AG10803 (cell line): ENCODE measurements around the gene HOGA1.
"Not testable (repeated sequence)": the region's sequence is repeated elsewhere in the genome, so short reads cannot be mapped to it uniquely, and the experiment has no call there.

Source experiments
- DNase-seq: peaks from one replicate; pipeline ENCODE4 v3.0.0; 2010; ENCODE audit warnings: low read depth
- H3K4me3 ChIP-seq: 2 replicates; pipeline ENCODE4 v1.5.1; 2011; ENCODE audit warnings: mild to moderate bottlenecking, low read length, control low read depth
- TF ChIP-seq, protein P1 (sequence below): conservative IDR thresholded peaks from 2 replicates; pipeline ENCODE4 v1.5.1; 2011; ENCODE audit warnings: mild to moderate bottlenecking, low read length, control low read depth, inconsistent platforms

Gene HOGA1

DNA sequence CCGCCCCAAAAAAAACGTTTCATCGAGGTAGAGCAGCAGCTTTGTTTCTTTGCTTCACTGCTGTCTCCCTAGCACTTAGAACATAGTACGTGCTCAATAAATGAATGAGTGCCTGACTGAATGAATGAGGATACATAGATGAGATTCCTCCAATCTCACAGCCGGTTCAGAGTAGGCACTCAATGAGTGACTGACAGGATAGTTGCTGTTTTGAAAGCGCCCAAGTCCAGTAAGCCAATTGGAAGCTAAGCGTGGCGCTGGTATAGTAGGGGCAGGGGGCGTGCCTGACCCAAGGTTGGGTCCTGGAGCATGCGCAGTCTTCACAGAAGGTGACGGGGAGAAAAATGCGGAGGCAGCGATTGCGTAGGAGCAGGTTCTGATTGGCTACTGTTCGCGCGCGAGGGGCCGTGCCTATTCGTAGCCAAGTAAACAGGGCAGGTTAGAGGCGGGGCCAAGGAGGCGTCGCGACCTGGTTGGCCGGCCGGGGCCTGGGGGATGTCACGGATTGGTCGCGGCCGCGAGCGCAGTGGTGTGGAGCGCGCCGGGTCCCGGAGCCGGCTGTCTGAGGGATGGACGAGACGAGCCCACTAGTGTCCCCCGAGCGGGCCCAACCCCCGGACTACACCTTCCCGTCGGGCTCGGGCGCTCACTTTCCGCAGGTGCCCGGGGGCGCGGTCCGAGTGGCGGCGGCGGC lies 56.1 kb downstream of the HOGA1 start, which contains the start of gene PI4K2A:
PI4K2A (plus strand) TSS at position 498 of the 694 bp plus-strand sequence; CDS start at position 570, 72 bp downstream.
- peak within 1 kb of the TSS; percentile 84 for H3K4me3 ChIP-seq
- DNase-seq = peak; percentile 99
- TF ChIP-seq, protein P1, sequence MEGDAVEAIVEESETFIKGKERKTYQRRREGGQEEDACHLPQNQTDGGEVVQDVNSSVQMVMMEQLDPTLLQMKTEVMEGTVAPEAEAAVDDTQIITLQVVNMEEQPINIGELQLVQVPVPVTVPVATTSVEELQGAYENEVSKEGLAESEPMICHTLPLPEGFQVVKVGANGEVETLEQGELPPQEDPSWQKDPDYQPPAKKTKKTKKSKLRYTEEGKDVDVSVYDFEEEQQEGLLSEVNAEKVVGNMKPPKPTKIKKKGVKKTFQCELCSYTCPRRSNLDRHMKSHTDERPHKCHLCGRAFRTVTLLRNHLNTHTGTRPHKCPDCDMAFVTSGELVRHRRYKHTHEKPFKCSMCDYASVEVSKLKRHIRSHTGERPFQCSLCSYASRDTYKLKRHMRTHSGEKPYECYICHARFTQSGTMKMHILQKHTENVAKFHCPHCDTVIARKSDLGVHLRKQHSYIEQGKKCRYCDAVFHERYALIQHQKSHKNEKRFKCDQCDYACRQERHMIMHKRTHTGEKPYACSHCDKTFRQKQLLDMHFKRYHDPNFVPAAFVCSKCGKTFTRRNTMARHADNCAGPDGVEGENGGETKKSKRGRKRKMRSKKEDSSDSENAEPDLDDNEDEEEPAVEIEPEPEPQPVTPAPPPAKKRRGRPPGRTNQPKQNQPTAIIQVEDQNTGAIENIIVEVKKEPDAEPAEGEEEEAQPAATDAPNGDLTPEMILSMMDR = no peak

DNA sequence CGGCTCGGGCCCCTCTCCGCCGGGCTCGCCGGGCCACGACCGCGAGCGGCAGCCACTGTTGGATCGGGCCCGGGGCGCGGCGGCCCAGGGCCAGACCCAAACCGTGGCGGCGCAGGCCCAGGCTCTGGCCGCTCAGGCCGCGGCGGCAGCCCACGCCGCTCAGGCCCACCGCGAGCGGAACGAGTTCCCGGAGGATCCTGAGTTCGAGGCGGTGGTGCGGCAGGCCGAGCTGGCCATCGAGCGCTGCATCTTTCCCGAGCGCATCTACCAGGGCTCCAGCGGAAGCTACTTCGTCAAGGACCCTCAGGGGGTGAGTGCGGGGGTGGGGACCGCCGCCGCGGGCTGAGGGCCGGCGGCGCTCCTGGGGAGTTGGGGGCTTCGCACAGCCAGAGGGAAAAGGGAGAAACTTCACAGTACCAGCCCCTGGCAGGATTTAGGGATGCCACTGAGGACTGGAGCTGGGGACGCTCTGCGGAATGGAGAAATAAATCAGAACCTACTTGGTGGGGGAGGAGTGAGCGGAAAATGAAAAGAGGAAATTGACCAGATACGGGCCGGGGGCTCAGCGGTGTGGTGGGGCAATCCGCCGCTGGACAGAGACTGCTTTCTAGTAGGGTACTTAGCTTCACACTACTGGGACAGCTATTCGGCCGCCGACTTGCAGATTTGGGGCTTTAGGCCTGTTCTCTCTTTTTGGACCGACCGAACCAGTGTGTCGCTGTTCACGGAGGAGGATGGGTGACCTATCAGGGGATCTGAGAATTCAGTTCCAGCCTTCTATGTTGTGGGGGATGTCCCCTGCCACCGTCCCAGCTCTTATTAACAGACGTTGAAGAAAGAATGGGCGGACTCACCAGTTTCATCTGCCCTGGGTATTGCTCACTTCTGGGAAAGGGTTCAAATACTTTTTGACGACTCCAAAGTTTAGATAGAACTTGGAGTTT lies 57.0 kb downstream of the HOGA1 start:
- peak; percentile 63 for DNase-seq
- TF ChIP-seq, protein P1 = no peak
- H3K4me3 ChIP-seq = peak overlapping the region; percentile 84

DNA sequence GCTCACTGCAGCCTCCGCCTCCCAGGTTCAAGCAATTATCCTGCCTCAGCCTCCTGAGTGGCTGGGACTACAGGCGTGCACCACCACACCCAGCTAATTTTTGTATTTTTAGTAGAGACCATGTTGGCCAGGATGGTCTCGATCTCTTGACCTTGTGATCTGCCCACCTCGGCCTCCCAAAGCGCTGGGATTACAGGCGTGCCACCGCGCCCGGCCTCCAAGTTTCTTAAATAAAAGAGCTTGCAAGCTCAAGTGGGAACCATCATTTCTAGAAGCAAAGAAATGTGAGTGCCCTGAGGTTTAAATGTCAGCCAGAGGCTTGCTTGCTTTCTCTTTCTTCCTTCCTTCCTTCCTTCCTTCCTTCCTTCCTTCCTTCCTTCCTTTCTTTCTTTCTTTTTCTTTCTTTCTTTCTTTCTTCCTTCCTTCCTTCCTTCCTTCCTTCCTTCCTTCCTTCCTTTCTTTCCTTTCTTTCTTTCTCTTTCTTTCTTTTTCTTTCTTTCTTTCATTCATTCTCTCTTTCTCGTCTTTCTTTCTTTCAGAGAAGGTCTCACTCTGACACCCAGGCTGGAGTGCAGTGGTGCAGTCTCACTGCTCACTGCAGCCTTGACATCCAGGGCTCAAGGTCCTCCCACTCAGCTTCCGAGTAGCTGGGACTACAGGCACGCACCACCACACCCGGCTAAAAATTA lies 58.4 kb downstream of the HOGA1 start:
- H3K4me3 ChIP-seq, DNase-seq: not testable (repeated sequence)

DNA sequence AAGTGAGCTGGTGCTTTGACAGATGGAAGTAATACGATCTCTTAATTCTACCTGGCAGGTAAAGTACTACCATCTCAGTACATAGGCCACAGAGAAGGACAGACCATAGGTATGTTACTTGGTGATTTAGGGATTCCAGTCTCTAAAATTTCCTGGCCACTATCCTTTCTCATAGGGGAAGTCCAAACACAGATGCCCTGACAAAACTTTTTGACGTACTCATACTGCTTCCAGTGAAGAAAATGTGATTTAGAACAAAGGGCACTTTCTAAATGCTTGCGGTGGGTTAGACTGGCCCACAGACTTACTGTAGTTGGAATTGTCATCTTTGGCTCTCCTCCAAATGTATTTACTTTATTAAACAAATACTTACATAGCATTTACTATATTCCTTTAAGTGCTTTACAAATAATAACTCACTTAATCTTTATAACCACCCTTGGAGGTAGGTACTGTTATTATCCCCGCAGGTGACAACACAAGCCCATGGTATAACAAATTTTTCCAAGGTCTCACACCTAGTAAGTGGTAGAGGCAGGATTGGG lies 59.3 kb downstream of the HOGA1 start:
- TF ChIP-seq, protein P1 = no peak
- no peak for DNase-seq
- no peak overlapping the region for H3K4me3 ChIP-seq

DNA sequence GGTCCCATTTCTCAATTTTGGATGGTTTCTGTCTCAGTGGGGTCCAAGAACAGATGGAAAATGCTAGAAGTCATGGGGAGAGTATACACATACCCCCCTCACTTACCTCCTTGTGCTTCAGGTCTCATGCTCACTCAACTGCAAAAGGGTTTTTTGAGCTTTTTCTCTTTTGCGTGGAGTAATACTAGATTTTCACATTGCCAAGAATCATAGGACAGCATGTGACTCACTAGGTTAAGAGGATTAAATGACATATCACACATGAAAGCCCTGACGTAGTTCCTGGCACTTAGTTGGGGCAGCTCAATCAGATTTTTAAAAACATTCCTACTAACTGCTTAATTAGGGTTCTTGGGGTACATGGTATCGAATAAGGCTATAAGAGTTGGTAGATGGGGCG lies 60.7 kb downstream of the HOGA1 start:
- H3K4me3 ChIP-seq = no peak overlapping the region
- TF ChIP-seq, protein P1 = no peak
- DNase-seq = no peak

DNA sequence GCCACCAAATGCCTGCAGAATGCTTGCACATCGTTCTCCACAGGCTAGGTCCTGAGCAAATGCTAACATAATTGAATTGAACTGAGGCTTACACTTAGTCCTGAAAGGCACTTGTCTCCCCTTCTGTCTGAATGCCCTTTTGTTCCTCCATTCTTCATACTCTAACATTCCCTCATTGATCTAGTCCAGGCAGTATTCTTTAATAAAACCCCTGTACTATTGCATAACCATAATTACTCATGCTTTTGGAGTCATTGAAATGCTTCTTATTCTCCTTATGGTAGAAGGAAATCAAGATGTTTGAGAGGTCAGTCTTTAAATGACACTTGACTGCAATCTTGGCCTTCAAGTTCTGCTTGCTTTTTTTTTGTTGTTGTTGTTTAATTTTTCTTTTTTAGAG lies 63.4 kb downstream of the HOGA1 start:
- peak; percentile 62 for DNase-seq
- TF ChIP-seq, protein P1 = no peak

More for the DNA sequence above, 63.4 kb downstream of the HOGA1 start:
- no peak overlapping the region for H3K4me3 ChIP-seq
